ENCODE data around the gene TACC2. TPM values are rescaled to one million over a fixed set of nuclear protein-coding genes. Genes with fewer than 3 reads are reported as not detected.

TACC2 gene
- total RNA-seq, 4 donors from 2014 or later, result 11.5 to 73.0 (median 14.5) TPM

DNA sequence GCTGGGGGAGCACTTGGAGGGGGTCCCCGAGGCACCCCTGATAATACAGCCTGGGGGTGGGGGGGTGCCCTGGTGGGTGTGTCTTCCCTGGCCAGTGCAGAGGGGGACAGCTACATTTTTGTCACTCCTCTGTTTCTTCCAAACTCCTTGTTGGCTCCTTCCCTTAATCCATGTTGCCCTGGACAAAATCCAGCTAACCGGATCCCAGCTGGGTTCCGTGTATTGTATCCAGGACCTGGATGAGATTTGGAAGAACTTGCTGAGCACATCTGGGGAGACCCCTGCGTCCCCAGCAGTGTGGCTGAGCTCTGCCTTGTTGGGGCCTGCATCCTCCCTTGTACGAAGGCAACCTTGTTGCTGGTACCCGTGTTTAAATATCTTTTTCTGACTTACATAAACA is 195.3 kb downstream of the TACC2 start:
- H3K36me3 ChIP-seq, result no peaks in the 10 kb centered on the region
- H3K27ac ChIP-seq, result no peak overlapping the region
- DNase-seq, result no peak
- H3K4me3 ChIP-seq, result no peak overlapping the region
- H3K9me3 ChIP-seq, result no peaks in the 10 kb centered on the region
- H3K27me3 ChIP-seq, result no peaks in the 10 kb centered on the region
- intact Hi-C loops (cut with DNase I; ENCODE audit: low total_unique reads), result no loop called here
- H3K4me1 ChIP-seq, result no peaks in the 10 kb centered on the region
- TF ChIP-seq POLR2A (IDR thresholded peaks at IDR 0.05), result no peak
- TF ChIP-seq, protein P1, sequence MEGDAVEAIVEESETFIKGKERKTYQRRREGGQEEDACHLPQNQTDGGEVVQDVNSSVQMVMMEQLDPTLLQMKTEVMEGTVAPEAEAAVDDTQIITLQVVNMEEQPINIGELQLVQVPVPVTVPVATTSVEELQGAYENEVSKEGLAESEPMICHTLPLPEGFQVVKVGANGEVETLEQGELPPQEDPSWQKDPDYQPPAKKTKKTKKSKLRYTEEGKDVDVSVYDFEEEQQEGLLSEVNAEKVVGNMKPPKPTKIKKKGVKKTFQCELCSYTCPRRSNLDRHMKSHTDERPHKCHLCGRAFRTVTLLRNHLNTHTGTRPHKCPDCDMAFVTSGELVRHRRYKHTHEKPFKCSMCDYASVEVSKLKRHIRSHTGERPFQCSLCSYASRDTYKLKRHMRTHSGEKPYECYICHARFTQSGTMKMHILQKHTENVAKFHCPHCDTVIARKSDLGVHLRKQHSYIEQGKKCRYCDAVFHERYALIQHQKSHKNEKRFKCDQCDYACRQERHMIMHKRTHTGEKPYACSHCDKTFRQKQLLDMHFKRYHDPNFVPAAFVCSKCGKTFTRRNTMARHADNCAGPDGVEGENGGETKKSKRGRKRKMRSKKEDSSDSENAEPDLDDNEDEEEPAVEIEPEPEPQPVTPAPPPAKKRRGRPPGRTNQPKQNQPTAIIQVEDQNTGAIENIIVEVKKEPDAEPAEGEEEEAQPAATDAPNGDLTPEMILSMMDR (IDR thresholded peaks at IDR 0.05), result no peak

DNA sequence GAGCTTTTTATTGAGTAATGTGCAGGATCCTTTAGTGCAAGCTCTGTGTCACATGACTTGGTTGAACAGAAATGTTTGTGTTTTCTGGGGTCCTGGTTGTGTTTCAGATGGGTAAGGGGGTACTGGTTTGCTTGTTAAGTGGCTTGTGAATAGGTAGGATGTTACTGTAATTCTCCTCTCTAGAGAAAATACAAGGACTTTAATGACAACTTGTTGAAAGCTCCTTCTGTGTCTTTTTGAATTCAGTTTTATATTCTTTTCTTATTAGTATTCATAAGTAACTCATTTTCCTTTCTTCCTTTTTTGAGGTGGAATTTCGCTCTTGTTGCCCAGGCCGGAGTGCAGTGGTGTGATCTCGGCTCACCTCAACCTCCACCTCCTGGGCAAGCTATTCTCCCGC is 196.7 kb downstream of the TACC2 start:
- Histone ChIP-seq H3K4me1 (no peaks in the 10 kb centered on the region), H3K4me3 (no peak overlapping the region), H3K27me3 (no peaks in the 10 kb centered on the region), H3K36me3 (no peaks in the 10 kb centered on the region), H3K9me3 (no peaks in the 10 kb centered on the region), H3K27ac (no peak overlapping the region)
- intact Hi-C loops (cut with DNase I; ENCODE audit: low total_unique reads), result no loop called here
- no peak for DNase-seq
- TF ChIP-seq POLR2A (IDR thresholded peaks at IDR 0.05), result no peak
- TF ChIP-seq, protein P1 (IDR thresholded peaks at IDR 0.05), result no peak

DNA sequence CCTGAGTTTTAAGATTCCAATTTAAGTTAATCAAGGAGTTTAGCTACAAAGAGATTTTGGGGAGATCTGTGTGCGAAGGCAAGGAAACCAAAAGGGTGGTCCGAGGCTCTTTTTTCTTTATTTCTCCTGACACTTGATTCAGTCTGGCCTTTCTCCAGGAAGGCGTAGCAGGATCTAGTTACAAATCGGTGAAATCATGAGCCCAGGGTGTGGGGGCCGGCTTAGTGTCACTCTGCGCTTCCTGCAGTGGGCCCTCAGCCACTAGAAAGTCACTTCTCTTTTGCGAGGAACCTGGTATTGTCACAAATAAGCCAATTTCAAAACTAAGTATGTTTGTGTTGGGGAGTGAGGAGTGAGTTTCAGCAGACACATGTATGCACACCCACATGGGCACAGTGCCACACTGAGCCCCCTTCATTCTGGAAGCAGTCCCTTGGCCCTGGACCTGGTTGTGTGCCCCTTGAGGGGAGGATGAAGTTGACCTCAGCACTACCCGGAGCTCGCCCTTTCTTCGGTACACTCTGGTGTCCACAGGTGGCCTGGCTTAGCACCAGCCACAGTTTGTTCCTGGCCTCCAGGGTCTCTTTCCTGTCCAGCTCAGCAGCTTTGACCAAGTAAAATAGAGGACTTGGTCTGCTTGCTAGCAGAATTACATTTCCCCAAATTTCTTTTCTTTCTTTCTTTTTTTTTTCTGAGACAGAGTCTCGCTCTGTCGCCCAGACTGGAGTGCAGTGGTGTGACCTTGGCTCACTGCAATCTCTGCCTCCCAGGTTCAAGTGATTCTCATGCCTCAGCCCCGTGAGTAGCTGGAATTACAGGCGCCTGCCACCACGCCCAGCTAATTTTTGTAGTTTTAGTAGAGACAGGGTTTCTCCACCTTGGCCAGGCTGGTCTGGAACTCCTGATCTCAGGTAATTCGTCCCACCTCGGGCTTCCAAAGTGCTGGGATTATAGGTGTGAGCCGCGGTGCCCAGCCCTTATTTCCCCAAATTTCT is 198.2 kb downstream of the TACC2 start:
- DNase-seq, result no peak
- Histone ChIP-seq H3K36me3 (no peaks in the 10 kb centered on the region), H3K9me3 (no peaks in the 10 kb centered on the region), H3K27ac (no peak overlapping the region), H3K27me3 (no peaks in the 10 kb centered on the region), H3K4me1 (no peaks in the 10 kb centered on the region), H3K4me3 (no peak overlapping the region)
- intact Hi-C loops (cut with DNase I; ENCODE audit: low total_unique reads), result no loop called here
- TF ChIP-seq, protein P1 (IDR thresholded peaks at IDR 0.05), result no peak
- no peak for TF ChIP-seq POLR2A (IDR thresholded peaks at IDR 0.05)

DNA sequence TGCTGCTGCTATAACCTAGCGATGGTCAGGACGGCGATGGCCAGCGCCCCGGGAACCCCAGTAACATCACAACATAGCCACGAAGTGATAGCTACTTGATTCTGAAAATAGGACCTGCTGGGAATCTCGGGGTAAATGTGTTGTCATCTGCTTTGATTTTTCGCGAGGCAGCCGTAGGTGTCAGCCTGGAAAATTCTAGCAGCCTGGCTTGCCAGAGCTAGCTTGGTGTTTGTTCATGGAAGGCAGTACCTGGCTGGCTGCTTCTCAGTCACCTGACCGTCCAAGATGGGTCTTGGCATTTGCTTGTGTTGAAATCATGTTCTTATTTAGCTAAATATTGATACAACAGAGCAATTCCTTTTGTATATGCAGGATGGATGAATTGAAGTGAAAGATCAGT is 199.7 kb downstream of the TACC2 start:
- Histone ChIP-seq H3K27me3 (no peaks in the 10 kb centered on the region), H3K4me3 (no peak overlapping the region), H3K9me3 (no peaks in the 10 kb centered on the region), H3K27ac (no peak overlapping the region), H3K4me1 (no peaks in the 10 kb centered on the region), H3K36me3 (no peaks in the 10 kb centered on the region)
- TF ChIP-seq, protein P1 (IDR thresholded peaks at IDR 0.05), result no peak
- TF ChIP-seq POLR2A (IDR thresholded peaks at IDR 0.05), result no peak
- intact Hi-C loops (cut with DNase I; ENCODE audit: low total_unique reads), result no loop called here
- DNase-seq, result no peak

DNA sequence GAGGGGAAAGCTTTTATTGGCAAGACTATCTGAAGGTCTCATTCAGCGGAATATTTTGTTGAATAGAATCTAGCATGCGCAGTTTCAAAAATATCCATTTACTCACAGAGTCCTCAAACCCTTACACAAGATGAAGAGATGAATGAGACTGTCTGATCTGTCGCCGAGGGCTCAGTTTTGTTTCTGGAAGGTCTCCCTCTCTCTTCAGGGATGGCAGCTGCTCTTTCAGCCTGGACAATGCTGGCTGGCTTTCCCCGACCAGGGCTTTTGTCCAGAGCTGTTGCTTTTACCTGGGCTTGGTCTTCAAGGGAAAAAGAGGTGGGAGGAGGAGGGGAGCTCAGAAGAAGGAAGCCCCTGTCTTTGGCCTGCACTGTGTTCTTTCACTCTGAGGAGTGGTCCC is 200.2 kb downstream of the TACC2 start:
- TF ChIP-seq, protein P1 (IDR thresholded peaks at IDR 0.05), result no peak
- TF ChIP-seq POLR2A (IDR thresholded peaks at IDR 0.05), result no peak
- no peak for DNase-seq
- Histone ChIP-seq H3K9me3 (no peaks in the 10 kb centered on the region), H3K4me1 (no peaks in the 10 kb centered on the region), H3K4me3 (no peak overlapping the region), H3K36me3 (no peaks in the 10 kb centered on the region), H3K27ac (no peak overlapping the region), H3K27me3 (no peaks in the 10 kb centered on the region)
- intact Hi-C loops (cut with DNase I; ENCODE audit: low total_unique reads), result no loop called here
